ENCODE measurements around the gene TBC1D22A.

TBC1D22A gene

DNA sequence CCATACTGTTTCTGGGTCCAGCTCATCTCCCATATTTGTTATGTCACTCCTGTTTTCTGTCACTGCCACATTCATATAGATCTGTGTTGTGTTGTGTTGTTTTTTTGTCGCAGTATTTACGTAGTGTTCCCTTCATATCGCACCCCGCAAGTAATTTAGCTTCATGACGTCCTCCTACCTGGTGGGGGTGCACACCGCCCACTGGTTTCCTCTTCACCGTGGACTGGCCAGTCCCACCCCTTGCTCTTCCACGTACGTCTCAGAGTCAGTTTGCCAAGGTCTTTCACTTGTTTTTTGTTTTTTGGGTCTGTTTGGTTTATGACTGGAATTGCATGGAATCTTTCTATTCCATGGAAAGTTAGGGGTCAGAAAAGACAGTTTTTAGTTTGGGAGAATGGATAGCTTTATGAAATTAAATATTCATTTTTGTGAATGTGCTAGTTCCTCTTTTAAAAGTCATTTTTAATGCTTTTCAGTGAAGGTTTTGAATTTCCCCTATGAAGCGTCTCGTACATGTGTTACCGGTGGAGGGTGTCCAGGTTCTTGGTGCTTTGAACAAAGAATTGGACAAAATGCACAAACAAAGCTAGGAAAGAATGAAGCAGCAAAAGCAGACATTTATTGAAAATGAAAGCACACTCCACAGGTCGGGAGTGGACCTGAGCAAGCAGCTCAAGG lies 134.3 kb downstream of the TBC1D22A start:
- FAIRE-seq (no peak), DNase-seq (ENCODE audit: extremely low spot score, insufficient read length, low read depth) (no peak)

DNA sequence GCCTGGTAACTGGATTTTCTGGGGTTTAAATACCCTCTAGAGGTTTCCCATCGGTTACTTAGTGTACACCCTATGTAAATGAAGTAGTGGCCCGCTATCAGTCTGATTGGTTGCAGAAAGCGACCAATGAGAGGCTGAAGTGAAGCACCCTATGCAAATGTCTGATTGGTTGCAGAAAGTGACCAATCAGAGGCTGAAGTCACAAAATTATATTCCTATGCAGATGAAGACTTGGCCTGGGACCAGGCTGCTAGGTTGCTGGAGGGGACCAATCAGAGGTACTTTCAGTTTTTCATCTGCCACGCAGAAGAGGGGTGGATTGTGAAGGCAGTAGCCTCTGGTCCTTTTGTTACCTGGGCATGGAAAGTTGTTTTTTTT lies 134.8 kb downstream of the TBC1D22A start:
- FAIRE-seq (no peak), DNase-seq (ENCODE audit: extremely low spot score, insufficient read length, low read depth) (no peak)

DNA sequence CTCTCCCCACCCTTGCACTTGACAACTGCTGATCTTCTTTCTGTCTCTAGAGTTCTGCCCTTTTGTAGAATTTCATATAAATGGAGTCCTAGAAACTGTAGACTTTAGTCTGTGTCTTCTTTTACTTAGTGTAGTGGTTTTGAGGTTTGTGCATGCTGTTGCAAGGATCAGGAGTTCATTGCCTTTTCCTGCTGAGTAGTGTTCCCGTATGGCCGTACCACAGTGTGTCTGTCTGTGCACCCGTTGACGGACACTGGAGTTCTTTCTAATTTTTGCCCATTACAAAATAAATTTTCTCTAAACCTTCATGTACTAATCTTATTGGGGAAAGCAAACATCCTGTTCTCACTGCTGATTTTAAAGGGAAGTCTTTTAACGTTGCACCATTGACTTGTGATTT lies 138.1 kb downstream of the TBC1D22A start:
- FAIRE-seq (no peak), DNase-seq (ENCODE audit: extremely low spot score, insufficient read length, low read depth) (no peak)

GRCh38 chr22:46902436-46902835 lies 140.0 kb downstream of the TBC1D22A start:
- no peak for DNase-seq (ENCODE audit: extremely low spot score, insufficient read length, low read depth)
- no peak for FAIRE-seq

- FAIRE-seq (no peak), DNase-seq (ENCODE audit: extremely low spot score, insufficient read length, low read depth) (no peak)
Observed at GRCh38 chr22:46902998-46903916, 140.8 kb downstream of the TBC1D22A start.

DNA sequence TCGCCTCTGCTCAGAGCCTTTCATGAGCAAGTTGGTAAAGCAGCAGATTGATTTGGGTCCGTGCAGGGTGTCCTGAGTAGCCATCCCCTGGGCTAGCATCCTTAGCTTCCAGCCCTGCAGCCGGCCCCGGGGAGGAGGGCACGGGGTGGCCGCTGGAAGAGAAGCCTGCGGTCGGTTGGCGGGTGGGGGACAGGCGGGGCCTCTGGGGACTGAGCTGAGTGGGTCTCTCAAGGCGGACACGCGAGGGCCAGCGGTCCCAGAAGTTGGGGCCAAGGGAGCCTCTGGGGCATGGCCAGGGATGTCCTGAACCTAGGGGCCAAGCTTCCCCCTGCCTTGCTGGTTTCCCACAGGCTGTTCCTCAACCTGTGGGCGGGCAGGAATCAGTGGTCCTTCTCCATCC lies 143.0 kb downstream of the TBC1D22A start:
- DNase-seq (ENCODE audit: extremely low spot score, insufficient read length, low read depth) = no peak
- FAIRE-seq = no peak

DNA sequence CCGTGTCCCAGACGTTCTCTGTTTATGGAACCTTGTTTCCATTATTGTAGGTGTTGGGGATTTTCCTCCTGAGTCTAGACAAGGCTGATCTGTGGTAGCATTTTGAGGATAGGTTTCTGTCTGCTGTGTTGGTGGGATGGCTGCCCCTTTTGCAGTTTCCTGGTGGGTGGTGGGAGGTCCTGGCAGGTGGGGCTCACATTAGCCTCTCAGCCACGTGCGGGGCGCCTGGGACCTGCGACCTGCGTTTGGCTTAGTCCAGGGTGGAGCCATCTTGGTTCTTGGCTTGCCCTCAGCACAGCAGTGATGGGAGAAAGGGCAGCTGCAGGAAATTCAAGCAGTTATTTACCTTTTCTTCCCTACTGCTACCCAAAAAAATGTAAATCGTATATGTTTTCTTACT lies 143.4 kb downstream of the TBC1D22A start:
- FAIRE-seq = no peak
- DNase-seq (ENCODE audit: extremely low spot score, insufficient read length, low read depth) = no peak

- DNase-seq (ENCODE audit: extremely low spot score, insufficient read length, low read depth) (no peak), FAIRE-seq (no peak)
Observed at GRCh38 chr22:46906326-46907045, 144.0 kb downstream of the TBC1D22A start.

- FAIRE-seq (no peak), DNase-seq (ENCODE audit: extremely low spot score, insufficient read length, low read depth) (no peak)
Observed at GRCh38 chr22:46907241-46908215, 145.1 kb downstream of the TBC1D22A start.

DNA sequence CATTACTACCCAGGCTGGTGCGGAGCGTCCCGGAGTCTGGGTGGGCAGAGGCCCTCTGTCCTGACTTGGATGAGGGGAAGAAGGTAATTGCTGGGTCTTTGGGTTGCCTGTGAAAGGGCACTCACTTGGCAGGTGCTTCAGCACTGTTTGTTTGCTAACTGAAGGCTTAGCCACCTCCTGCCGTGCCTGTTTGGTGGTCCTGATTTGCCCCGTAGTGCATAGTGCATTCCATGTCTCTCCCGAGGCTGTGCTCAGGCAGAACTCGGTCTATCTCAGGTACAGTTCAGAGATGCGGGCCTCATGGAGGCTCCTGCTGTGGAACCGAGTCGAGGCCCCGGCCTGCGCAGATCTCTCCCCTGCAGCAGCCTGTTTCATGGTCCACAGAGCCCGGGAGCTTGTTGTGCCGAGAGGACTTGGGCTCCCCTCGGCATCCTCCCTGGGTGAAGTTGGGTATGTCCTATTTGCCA lies 146.2 kb downstream of the TBC1D22A start:
- no peak for DNase-seq (ENCODE audit: extremely low spot score, insufficient read length, low read depth)
- no peak for FAIRE-seq

GRCh38 chr22:46909237-46910030 lies 147.0 kb downstream of the TBC1D22A start:
- DNase-seq (ENCODE audit: extremely low spot score, insufficient read length, low read depth) (no peak), FAIRE-seq (no peak)

DNA sequence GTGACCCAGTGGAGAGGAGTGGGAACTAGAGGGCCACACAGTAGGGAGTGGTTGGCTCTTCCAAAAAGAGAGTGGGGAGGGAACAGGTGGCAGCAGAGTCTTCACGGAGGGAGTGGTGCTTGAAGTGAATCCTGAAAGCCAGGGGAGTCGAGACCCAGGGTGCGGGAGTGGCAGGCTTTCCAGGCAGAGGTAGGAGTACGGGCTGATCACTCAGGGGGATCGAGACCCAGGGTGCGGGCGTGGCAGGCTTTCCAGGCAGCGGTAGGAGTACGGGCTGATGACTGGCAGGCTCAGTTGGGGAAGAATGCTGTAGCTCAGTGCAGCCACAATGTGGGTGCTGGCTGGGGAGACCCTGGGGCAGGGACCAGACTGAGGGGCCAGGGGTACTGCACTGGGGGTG lies 148.2 kb downstream of the TBC1D22A start:
- no peak for DNase-seq (ENCODE audit: extremely low spot score, insufficient read length, low read depth)
- FAIRE-seq = no peak

GRCh38 chr22:46911346-46911745 lies 148.9 kb downstream of the TBC1D22A start:
- FAIRE-seq (no peak), DNase-seq (ENCODE audit: extremely low spot score, insufficient read length, low read depth) (no peak)

GRCh38 chr22:46913351-46913750 lies 150.9 kb downstream of the TBC1D22A start:
- no peak for FAIRE-seq
- no peak for DNase-seq (ENCODE audit: extremely low spot score, insufficient read length, low read depth)

DNA sequence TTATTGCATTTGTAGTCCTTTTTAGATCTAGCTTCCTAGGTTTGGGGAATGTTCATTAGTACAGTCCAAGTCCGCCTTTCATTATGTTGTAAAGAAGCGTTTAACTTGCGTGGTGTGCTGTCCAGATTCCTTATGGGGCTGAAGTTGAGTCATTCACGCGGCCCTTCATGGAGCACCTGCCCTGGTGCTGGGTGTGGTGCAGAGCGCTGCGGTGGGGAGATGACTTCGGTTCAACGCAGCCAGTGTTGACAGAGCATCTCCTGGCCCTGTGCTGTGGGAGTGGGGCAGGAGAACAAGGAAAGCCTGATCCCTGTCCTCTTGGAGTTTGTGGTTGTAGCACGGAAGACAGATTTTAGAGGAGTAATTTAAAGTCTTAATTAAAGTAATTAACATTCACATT lies 152.0 kb downstream of the TBC1D22A start:
- FAIRE-seq (no peak), DNase-seq (ENCODE audit: extremely low spot score, insufficient read length, low read depth) (no peak)

- DNase-seq (ENCODE audit: extremely low spot score, insufficient read length, low read depth) = no peak
- FAIRE-seq = no peak
Observed at GRCh38 chr22:46914916-46915894, 152.8 kb downstream of the TBC1D22A start.

GRCh38 chr22:46915950-46916730 lies 153.7 kb downstream of the TBC1D22A start:
- FAIRE-seq (no peak), DNase-seq (ENCODE audit: extremely low spot score, insufficient read length, low read depth) (no peak)
